ENCODE measurements around the gene LYZ.
"Not testable (repeated sequence)": the region's sequence is repeated elsewhere in the genome, so short reads cannot be mapped to it uniquely, and the experiment has no call there.

The LYZ gene

GRCh38 chr12:69348162-69348938 is at the start of gene LYZ:
TSS of gene LYZ (plus strand) at chr12:69348381. CDS start at chr12:69348409, 28 bp downstream.
- DNase-seq (ENCODE audit: low read depth in 2 of 2): no peak

- DNase-seq (ENCODE audit: low read depth in 2 of 2): no peak
Measured at GRCh38 chr12:69298947-69299346, 49.2 kb upstream of the LYZ start.

- no peak for DNase-seq (ENCODE audit: low read depth in 2 of 2)
Measured at GRCh38 chr12:69304284-69304683, 43.9 kb upstream of the LYZ start.

- no peak for DNase-seq (ENCODE audit: low read depth in 2 of 2)
Measured at GRCh38 chr12:69309461-69309860, 38.7 kb upstream of the LYZ start.

- DNase-seq (ENCODE audit: low read depth in 2 of 2): no peak
Measured at GRCh38 chr12:69313209-69313608, 35.0 kb upstream of the LYZ start.

GRCh38 chr12:69316784-69317183 is 31.4 kb upstream of the LYZ start:
- not testable (repeated sequence) for DNase-seq (ENCODE audit: low read depth in 2 of 2)

- not testable (repeated sequence) for DNase-seq (ENCODE audit: low read depth in 2 of 2)
Measured at GRCh38 chr12:69317233-69317632, 30.9 kb upstream of the LYZ start.

- DNase-seq (ENCODE audit: low read depth in 2 of 2): no peak
Measured at GRCh38 chr12:69318225-69318624, 30.0 kb upstream of the LYZ start.

GRCh38 chr12:69321351-69321750 is 26.8 kb upstream of the LYZ start:
- no peak for DNase-seq (ENCODE audit: low read depth in 2 of 2)

- no peak for DNase-seq (ENCODE audit: low read depth in 2 of 2)
Measured at GRCh38 chr12:69324797-69325466, 23.2 kb upstream of the LYZ start.

GRCh38 chr12:69328426-69328825 is 19.8 kb upstream of the LYZ start:
- DNase-seq (ENCODE audit: low read depth in 2 of 2): no peak

GRCh38 chr12:69329669-69330428 is 18.3 kb upstream of the LYZ start:
- no peak for DNase-seq (ENCODE audit: low read depth in 2 of 2)

- DNase-seq (ENCODE audit: low read depth in 2 of 2): peak; percentile 11 to 12
Measured at GRCh38 chr12:69330475-69331473, 17.4 kb upstream of the LYZ start.

GRCh38 chr12:69331519-69331908 is 16.7 kb upstream of the LYZ start:
- DNase-seq (ENCODE audit: low read depth in 2 of 2): no peak

GRCh38 chr12:69331909-69332684 is 16.1 kb upstream of the LYZ start:
- no peak for DNase-seq (ENCODE audit: low read depth in 2 of 2)

GRCh38 chr12:69332815-69333358 is 15.3 kb upstream of the LYZ start:
- no peak for DNase-seq (ENCODE audit: low read depth in 2 of 2)

GRCh38 chr12:69334158-69334557 is 14.0 kb upstream of the LYZ start:
- DNase-seq (ENCODE audit: low read depth in 2 of 2): no peak

- no peak for DNase-seq (ENCODE audit: low read depth in 2 of 2)
Measured at GRCh38 chr12:69337311-69338090, 10.7 kb upstream of the LYZ start.

- no peak for DNase-seq (ENCODE audit: low read depth in 2 of 2)
Measured at GRCh38 chr12:69338120-69338859, 9.9 kb upstream of the LYZ start.

Data from stimulated activated CD8-positive, alpha-beta memory T cell treated with anti-CD3 and anti-CD28 coated beads, Interleukin-15, amount 100 ng/mL, for 4 hours (primary cell).